ENCODE measurements around the gene MOGAT2.

The MOGAT2 gene

DNA sequence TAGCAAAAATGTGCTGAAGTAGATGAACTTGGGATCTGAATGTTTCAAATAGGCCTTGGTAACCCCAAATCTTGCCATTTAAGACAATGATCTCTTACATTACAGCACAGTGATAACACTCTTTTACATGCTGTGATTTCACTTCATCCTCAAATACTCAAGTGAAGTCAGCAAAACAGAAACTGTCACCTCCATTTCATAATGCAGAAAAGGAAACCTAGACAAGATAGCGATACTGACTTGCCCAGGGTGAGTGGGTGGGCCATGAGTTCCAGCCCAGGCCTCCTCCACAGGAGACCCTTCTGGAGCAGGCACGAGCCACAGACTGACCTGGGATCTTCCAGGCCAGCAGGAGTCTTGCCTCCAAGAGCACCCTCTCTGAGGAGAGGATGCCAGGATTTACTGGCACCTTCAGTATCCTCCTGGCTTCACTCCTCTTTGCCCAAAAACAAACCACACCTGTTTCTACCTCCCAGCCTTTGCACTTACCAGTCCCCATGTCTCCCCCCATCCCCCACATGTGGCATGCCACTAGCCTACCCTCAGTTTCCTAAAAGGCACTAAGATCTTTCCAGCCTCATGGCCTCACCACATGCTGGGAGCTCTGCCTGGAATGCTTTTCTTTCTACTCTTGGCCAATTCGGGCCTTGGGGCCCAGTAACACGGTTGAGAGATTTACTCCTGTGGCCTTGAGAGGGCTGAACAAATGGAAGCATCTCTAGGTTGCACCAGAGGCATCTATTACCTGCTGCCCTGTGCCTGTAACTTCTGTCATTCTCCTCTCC, 49.0 kb downstream of the MOGAT2 start:
- no peak for DNase-seq (ENCODE audit: low read depth)
- H3K4me3 ChIP-seq (ENCODE audit: low read length) = no peak overlapping the region
- TF ChIP-seq, protein P1, sequence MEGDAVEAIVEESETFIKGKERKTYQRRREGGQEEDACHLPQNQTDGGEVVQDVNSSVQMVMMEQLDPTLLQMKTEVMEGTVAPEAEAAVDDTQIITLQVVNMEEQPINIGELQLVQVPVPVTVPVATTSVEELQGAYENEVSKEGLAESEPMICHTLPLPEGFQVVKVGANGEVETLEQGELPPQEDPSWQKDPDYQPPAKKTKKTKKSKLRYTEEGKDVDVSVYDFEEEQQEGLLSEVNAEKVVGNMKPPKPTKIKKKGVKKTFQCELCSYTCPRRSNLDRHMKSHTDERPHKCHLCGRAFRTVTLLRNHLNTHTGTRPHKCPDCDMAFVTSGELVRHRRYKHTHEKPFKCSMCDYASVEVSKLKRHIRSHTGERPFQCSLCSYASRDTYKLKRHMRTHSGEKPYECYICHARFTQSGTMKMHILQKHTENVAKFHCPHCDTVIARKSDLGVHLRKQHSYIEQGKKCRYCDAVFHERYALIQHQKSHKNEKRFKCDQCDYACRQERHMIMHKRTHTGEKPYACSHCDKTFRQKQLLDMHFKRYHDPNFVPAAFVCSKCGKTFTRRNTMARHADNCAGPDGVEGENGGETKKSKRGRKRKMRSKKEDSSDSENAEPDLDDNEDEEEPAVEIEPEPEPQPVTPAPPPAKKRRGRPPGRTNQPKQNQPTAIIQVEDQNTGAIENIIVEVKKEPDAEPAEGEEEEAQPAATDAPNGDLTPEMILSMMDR (IDR thresholded peaks at IDR 0.05; ENCODE audit: insufficient read depth, low read depth, low read length, missing control alignments) = no peak

DNA sequence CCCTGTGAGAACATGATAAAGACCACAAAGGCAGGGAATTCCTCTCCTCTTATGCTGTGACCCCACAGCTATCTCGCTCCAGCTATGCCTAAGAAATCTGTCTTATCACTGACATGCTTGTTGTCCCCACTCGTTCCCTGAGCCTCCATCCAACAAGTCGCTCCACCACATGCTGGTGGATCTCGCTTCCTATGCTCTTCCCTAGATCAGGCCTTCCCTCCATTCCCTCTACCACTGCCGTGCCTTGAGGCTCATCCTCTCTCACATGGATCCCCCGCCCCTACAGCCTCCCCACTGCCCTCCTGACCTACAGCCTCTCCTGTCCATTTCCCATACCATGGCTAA, 49.6 kb downstream of the MOGAT2 start:
- no peak overlapping the region for H3K4me3 ChIP-seq (ENCODE audit: low read length)
- TF ChIP-seq, protein P1 (IDR thresholded peaks at IDR 0.05; ENCODE audit: insufficient read depth, low read depth, low read length, missing control alignments) = no peak
- DNase-seq (ENCODE audit: low read depth) = no peak

DNA sequence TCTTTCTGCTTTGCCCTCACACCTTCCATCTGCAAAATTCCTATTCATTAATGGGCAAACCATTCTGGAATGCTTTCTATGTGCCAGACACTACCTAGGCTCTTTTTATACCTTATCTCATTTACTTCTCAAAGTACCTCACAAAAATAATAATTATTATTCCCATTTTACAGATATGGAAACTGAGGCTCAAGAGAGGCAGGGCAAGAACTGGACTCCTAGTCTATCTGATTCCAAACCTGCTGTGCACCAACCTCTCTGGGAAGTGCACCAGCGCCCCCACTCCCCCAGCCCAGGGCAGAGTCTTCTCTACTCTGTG, 50.1 kb downstream of the MOGAT2 start:
- no peak for DNase-seq (ENCODE audit: low read depth)
- no peak overlapping the region for H3K4me3 ChIP-seq (ENCODE audit: low read length)
- TF ChIP-seq, protein P1 (IDR thresholded peaks at IDR 0.05; ENCODE audit: insufficient read depth, low read depth, low read length, missing control alignments) = no peak

DNA sequence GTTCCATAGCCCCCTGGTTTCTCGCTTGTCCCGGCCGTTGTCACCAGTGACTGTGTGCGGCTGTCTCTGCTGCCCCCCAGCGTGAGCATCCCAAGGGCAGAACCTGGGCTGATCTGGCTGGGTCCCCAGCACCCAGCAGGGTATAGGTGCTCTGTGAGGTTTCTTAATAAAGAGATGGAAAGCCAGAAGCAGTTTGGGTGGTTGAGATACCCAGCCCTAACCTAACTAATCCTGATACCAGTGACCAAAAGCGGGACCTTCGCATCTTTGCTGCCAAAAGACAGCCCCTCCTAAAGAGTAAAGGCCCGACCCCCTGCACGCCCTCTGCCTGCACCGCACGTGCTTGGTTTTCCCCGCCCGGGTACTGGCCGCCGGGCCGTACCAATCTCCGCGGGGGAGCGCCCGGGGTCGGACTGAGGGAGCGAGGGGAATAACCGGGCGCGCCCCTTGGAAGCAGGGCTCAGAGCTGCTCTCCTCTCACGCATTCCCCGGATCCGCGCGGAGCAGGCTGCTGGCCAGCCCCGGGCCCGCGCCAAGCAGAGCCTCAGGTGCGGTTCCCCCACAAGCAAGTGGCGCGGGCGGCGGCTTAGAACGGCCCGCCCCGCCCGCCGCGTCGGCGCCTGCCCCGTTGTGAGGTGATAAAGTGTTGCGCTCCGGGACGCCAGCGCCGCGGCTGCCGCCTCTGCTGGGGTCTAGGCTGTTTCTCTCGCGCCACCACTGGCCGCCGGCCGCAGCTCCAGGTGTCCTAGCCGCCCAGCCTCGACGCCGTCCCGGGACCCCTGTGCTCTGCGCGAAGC, 50.7 kb downstream of the MOGAT2 start, which contains the start of gene DGAT2:
DGAT2 (plus strand) TSS at position 667 of the 797 bp plus-strand sequence. CDS start 214 bp downstream, outside the sequence.
- peak within 1 kb of the TSS; percentile 55 for H3K4me3 ChIP-seq (ENCODE audit: low read length)
- TF ChIP-seq, protein P1 (IDR thresholded peaks at IDR 0.05; ENCODE audit: insufficient read depth, low read depth, low read length, missing control alignments) = no peak
- peak; percentile 81 for DNase-seq (ENCODE audit: low read depth)

DNA sequence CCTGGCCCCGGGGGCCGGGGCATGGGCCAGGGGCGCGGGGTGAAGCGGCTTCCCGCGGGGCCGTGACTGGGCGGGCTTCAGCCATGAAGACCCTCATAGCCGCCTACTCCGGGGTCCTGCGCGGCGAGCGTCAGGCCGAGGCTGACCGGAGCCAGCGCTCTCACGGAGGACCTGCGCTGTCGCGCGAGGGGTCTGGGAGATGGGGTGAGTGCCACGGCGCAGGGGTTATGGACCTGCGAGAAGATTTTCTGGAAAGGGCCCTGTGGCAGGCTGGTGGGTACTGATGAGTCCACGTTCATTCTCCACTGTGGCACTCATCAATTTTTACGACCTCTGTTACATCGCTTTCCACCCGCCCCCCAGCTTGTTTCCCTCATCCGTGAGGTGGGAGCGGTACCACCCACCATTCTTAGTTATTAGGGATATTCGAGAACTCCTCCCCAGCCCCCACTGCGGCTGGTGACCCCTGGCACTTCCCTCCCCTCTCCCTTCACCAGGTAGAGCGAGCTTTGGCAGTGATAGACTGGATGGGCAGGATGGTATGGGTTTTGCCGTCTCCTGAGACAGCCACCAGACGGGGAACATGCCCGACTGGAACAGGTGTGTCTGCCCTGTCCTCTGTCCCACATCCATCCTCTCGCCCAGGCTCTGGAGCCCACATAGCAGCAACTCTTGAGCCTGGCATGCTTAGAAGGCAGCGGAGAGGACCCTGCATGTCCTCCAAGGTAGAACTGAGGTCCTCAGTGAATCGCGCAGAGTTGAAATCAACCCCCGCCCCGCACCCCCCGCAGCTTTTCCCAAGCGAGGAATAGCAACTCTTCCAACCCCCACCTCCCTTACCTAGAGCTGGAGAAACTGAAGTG, 51.5 kb downstream of the MOGAT2 start:
- H3K4me3 ChIP-seq (ENCODE audit: low read length) = peak overlapping the region; percentile 55
- TF ChIP-seq, protein P1 (IDR thresholded peaks at IDR 0.05; ENCODE audit: insufficient read depth, low read depth, low read length, missing control alignments) = no peak
- DNase-seq (ENCODE audit: low read depth) = peak; percentile 36

DNA sequence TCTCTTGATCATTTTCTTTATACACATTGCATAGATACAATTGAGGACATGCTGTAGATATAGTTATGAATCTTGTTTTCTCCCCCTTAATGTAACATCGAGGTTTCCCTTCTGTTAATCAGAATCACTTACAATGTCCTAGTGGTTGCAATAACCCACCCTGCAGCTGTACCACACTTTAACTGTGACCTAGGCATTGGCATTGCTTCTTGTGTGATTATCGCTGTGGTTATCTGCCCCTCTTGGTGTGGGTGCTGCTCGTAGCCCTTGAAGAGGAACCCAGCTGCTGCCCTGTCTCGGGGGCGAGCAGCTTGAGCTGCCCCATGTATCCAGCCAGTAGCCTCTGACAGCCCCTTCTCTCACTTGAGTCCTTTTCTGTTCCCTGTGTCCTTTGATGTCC, 52.5 kb downstream of the MOGAT2 start:
- TF ChIP-seq, protein P1 (IDR thresholded peaks at IDR 0.05; ENCODE audit: insufficient read depth, low read depth, low read length, missing control alignments) = no peak
- DNase-seq (ENCODE audit: low read depth) = no peak
- no peak overlapping the region for H3K4me3 ChIP-seq (ENCODE audit: low read length)
